HG02623 (cell line): ENCODE measurements around the gene AKAP6.

ENCODE experiments used
- ATAC-seq: cut with Tn5 transposase; IDR thresholded peaks from one replicate; pipeline ENCODE4 v1.9.1; 2021; ENCODE audit warnings: moderate library complexity; ENCODE audit not compliant: unreplicated experiment

Gene AKAP6

GRCh38 chr14:32639208-32639607 lies 310.1 kb downstream of the AKAP6 start:
- ATAC-seq = no peak

DNA sequence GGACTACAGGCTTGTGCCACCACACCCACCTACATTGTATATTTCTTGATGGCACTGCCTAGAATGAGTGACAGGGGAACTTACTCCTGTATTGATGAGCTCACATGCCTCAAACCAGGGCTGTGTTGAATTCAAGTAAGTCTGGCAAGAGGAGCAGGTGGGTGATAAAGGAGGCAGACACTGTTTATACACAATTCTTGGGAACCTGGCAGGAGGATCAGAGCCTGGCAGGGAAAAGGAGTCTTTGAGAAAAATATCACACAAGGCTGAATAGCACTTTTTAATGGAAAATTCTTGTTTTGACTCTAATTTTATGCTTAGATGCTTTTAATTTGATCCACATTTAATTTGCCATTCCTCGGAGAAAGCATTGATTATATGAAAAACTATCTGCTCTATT lies 316.5 kb downstream of the AKAP6 start:
- ATAC-seq = no peak

- ATAC-seq = no peak
Observed at GRCh38 chr14:32648434-32648833, 319.3 kb downstream of the AKAP6 start.

DNA sequence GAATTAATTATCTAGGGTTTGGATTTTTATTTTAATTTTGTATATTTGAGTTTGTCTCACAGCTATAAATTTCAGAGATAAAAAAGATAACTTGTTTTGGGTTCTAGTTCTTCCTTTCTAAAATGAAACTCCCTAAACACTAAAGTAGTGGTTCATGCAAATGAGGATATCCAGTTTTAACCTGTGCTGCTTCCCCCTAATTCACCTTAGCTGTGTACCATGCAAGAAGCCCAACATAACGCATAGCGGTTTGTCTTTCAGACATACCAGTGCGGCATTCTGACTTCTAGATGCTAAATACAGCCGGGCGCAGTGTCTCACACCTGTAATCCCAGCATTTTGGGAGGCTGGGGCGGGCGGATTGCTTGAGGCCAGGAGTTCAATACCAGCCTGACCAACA lies 320.9 kb downstream of the AKAP6 start:
- no peak for ATAC-seq

DNA sequence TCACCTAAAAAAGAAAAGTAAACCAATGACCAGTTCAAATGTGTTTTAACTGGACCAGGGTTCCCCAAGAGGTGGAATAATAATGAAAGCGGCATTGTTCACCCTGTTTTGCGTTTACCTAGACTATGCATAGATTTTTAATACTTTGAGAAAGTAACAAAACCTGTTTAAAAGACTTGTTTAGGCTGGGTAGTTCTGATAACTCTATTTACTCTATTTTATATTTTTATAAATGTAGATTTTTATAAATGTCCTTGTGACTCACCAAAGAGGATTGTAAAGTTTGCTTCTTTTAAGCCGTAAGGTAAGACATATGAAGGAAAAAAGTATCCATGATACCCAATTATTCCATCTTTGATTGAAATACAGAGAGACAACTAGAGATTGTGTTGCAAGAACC lies 321.6 kb downstream of the AKAP6 start:
- no peak for ATAC-seq

DNA sequence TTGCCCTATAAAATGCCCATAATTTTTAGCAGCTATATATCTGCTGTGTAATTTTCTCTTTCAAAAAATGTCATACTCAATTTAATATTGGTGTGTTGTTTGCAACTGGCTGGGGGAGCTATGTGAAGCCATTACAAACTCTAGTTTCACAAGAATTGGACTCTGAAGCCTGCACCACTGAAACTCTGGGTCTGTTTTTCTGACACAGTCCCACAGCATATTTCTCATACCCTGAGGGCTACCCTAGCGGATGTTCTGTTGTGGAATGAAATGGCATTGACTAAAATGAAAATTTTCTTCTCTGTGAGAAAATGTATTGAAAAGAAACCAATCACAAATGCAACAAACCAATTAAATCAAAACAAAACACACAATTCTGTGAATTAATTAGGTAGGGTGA lies 325.0 kb downstream of the AKAP6 start:
- no peak for ATAC-seq

DNA sequence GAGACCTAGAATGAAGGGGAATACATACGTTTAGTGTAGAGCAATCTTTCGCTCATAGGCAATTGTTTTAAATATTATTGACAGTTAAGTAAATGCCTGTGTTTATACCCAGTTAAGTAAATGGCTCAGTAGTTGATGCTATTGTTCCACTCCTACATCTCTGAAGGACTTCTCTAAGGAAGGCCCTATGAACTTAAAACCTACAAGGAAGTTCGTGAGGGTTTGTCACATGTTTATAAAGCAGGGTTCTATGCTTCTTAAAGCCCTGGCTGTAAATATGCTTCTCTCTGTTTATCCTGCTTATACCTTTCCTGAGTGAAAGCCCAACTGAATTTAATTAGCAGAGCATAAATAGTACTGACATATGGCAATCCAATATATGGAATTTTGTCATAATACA lies 327.5 kb downstream of the AKAP6 start:
- no peak for ATAC-seq

DNA sequence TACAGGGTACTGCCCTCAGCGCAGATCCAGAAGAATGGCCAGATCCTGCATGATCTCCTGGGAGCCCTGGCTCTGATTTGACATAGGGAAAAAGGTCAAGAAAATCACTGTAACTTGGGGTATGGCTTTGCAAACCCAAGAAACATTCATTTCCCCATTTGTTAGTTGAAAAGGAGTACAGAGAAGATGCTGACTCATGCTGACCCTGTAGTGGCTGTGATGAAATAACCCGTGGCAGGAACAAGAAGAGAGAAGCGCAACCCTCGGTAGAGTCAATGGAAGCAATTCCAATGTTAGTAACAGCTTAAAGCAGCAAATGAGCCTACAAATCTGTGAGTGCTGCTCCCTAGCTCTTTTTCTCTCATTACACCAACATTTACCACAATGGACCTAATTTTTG lies 328.0 kb downstream of the AKAP6 start:
- ATAC-seq = peak; percentile 77

DNA sequence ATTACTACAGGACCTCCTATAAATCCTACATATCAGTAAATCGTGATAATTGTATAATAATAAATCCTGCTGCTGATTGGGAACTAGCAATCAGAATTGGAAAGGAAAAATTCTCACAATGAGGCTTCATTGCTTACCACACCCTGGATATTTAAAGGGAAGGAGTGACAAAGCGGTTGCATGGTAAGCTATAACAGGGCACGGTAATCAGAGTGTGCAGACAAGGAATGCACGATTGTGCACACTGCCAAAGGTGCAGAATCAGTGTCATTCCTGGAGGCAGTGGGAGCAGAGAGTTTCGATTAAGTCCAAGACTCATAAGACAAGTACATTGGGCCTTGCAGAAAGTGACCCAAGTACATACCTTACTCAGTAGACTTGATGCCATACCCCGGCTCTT lies 332.1 kb downstream of the AKAP6 start:
- ATAC-seq = no peak

DNA sequence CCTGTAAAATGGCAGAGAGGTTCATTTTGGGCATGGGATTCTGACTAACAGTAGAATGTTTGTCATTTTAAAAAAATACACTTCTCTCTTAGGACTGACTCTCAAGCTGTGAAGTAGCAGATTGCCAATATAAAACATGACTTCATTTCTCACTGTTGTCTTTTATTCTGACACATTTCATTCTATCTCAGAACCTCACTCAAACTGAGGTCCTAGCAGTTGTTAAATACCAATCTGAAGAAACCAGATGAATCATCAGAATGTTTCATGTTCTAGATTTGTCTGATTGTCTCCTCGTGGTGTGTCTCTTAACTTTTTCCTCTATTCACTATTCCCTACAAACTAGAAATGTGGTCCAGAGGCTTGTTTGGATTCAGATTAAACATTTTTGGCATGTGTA lies 333.1 kb downstream of the AKAP6 start:
- no peak for ATAC-seq

DNA sequence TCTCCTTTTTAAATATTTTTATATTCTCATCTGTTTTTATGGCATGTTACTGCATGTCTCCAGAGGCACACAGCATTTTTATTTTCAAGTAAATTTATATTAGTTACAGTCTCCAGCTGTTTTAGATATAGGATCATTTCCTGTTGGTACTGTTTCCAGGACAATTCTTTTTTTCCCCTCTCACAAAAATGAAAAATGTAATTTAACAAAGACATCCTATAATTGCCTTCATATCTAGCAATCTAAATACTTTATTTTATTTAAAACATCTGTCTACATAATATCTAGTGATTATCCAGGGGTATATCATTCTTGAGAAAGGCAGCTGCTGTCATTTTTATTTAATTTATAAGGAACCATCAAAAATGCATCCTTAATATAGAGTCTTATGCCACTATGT lies 337.2 kb downstream of the AKAP6 start:
- ATAC-seq = no peak

GRCh38 chr14:32667287-32667686 lies 338.2 kb downstream of the AKAP6 start:
- no peak for ATAC-seq

DNA sequence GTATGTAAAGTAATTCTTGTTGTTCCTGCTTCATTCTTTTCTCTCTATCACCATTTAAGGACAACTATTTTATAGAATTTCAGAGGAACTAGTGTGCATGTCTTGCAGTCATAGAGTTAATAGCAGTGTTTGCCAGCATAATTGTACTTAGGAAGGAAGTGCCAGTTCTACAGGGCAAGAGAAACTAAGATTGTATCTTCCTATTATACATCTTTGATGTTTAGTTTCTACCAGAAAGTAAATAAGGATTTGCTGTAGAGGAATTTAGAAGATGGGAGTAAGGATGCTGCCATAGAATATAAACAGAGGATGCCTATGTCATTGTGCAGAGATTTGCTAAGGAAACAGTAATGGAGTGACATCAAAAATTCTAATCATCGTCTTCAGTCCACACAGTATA lies 338.7 kb downstream of the AKAP6 start:
- ATAC-seq = no peak

GRCh38 chr14:32669391-32669790 lies 340.3 kb downstream of the AKAP6 start:
- no peak for ATAC-seq

GRCh38 chr14:32675433-32675832 lies 346.3 kb downstream of the AKAP6 start:
- ATAC-seq = no peak

DNA sequence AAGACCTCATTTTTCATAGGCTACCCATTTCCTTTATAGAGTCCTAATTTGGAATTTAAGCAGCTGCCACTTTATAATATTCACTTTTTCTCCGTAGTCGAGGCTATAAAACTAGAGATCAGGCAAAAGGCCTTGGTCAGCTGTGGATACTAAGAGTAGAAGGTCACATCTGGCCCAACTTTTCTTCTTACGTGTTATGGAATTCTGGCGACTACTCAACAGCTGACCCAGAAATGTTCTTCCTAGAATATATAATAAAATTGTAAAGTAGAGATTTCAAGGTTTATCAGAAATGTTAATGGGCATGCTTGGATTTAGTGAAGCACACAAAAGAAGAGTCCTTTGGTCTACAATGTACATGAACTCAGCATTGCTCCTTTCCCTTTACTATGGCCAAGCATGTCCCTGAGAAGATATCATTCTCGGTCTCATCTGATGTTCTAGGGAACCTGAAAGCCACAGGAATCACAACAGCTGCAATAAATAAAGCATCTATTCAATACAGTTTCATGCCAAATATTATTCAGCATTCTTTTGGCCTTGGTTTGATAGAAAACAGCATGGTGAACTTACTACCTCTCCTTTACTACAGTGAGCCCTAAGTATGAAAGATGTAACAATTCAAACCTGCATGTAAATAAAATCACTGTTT lies 348.2 kb downstream of the AKAP6 start:
- ATAC-seq = no peak

DNA sequence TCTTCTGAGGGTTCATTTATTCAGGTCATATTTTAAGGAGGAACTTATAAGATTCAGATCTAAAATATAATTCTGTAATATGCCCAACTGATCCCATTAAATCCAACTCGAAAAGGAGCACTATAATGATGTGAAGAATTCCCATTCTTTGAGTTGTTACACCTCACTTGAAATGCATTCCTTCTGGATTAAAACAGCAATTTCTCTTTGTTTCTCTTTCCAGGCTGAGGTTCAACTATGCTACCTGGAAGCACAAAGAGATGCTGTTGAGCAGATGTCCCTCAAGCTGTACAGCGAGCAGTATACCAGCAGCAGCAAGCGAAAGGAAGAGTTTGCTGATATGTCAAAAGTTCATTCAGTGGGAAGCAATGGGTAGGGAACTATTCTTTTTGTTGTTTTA lies 349.0 kb downstream of the AKAP6 start:
- ATAC-seq = no peak

GRCh38 chr14:32679927-32680612 lies 351.0 kb downstream of the AKAP6 start:
- ATAC-seq = no peak

- no peak for ATAC-seq
Observed at GRCh38 chr14:32681598-32681997, 352.5 kb downstream of the AKAP6 start.

DNA sequence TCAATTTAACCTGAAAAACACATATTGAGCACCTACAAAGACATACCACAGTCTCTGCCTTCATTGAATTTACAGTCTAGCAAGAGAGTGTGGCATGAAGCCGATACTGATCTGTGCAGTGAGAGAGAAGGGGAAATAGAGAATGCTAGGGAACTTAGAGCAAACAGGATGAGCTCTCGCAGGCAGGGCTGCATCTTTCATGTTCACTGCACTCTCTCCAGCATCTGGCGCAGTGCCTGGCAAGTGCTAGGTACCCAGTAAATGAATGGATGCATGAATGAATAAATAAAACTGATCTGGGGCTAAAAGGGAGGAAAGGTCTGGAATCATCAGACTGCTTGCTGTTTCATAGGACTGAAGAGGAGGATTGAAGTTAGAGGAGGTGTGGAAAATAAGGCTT lies 353.1 kb downstream of the AKAP6 start:
- ATAC-seq = no peak

GRCh38 chr14:32683679-32684078 lies 354.6 kb downstream of the AKAP6 start:
- ATAC-seq = peak; percentile 81

DNA sequence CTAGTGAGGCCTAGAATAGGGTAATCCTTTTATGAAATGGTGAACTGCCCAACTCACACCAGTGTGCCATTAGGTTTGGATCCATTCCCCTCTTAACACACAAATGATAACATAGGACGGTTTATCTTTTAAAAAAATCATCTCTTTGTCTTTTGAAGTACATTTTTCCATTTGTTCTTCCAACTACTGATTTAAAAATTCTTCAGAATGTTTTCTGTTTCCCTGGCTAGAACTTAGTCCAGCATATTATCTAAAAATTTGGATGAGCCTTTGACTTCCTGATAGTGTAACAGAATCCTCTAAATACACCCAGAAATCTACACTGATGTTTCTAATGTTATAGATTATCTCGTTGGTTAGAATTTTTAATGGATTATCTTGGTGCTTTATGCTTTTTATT lies 359.8 kb downstream of the AKAP6 start:
- no peak for ATAC-seq

- ATAC-seq = no peak
Observed at GRCh38 chr14:32692441-32692840, 363.3 kb downstream of the AKAP6 start.
